Stimulated activated CD4-positive, alpha-beta T cell treated with anti-CD3 and anti-CD28 coated beads, Interleukin-1b, Interleukin-23, amount 100 ng/mL, for 24 hours (primary cell): Measurements from ENCODE around the gene TPCN2.
"Not testable (repeated sequence)": the region's sequence is repeated elsewhere in the genome, so short reads cannot be mapped to it uniquely, and the experiment has no call there.

Experiments
- DNase-seq, 4 experiments: peaks; one replicate each; pipeline ENCODE4 v3.0.0-alpha.2; 2020; ENCODE audit warnings: low read depth in 4 of 4, low spot score in 1 of 4

TPCN2 gene

GRCh38 chr11:69048694-69049489 is at the start of gene TPCN2:
TPCN2 (plus strand) TSS chr11:69048932; CDS start chr11:69048998, 66 bp downstream.
- peak; percentile 77 to 86 (median 82) for DNase-seq

GRCh38 chr11:68999093-68999747 is 49.5 kb upstream of the TPCN2 start:
- DNase-seq = no peak

- DNase-seq = not testable (repeated sequence)
Observed at GRCh38 chr11:68999748-69000355, 48.9 kb upstream of the TPCN2 start.

- DNase-seq = no peak
Observed at GRCh38 chr11:69000391-69000790, 48.3 kb upstream of the TPCN2 start.

GRCh38 chr11:69000831-69001242 is 47.9 kb upstream of the TPCN2 start:
- DNase-seq = no peak

- DNase-seq = no peak
Observed at GRCh38 chr11:69001243-69002081, 47.3 kb upstream of the TPCN2 start.

- no peak for DNase-seq
Observed at GRCh38 chr11:69002110-69002569, 46.6 kb upstream of the TPCN2 start.

- DNase-seq = no peak
Observed at GRCh38 chr11:69002570-69003231, 46.0 kb upstream of the TPCN2 start.

GRCh38 chr11:69003301-69003865 is 45.3 kb upstream of the TPCN2 start:
- no peak for DNase-seq

GRCh38 chr11:69003866-69004367 is 44.8 kb upstream of the TPCN2 start:
- no peak for DNase-seq

- DNase-seq = no peak
Observed at GRCh38 chr11:69004411-69005182, 44.1 kb upstream of the TPCN2 start.

GRCh38 chr11:69005183-69005630 is 43.5 kb upstream of the TPCN2 start:
- no peak for DNase-seq

GRCh38 chr11:69005631-69006368 is 42.9 kb upstream of the TPCN2 start:
- no peak for DNase-seq

GRCh38 chr11:69006816-69007215 is 41.9 kb upstream of the TPCN2 start:
- no peak for DNase-seq

- DNase-seq = no peak
Observed at GRCh38 chr11:69007975-69008381, 40.8 kb upstream of the TPCN2 start.

GRCh38 chr11:69008737-69009440 is 39.8 kb upstream of the TPCN2 start:
- no peak for DNase-seq

GRCh38 chr11:69009441-69010211 is 39.1 kb upstream of the TPCN2 start:
- no peak for DNase-seq
